LoVo (cell line): Measurements from ENCODE around the gene CDKAL1.

Source experiments
- DNase-seq: peaks from one replicate; pipeline ENCODE4 v3.0.0-alpha.2; 2016; ENCODE audit warnings: low spot score

Gene CDKAL1

GRCh38 chr6:21258665-21259064, 724.4 kb downstream of the CDKAL1 start:
- no peak for DNase-seq

GRCh38 chr6:21259660-21260059, 725.4 kb downstream of the CDKAL1 start:
- no peak for DNase-seq

GRCh38 chr6:21262504-21262903, 728.2 kb downstream of the CDKAL1 start:
- DNase-seq, result no peak

- DNase-seq, result peak; percentile 74
Measured at GRCh38 chr6:21263531-21264287, 729.5 kb downstream of the CDKAL1 start.

- DNase-seq, result peak; percentile 18
Measured at GRCh38 chr6:21264288-21265033, 730.2 kb downstream of the CDKAL1 start.

- no peak for DNase-seq
Measured at GRCh38 chr6:21265034-21265729, 730.9 kb downstream of the CDKAL1 start.

- no peak for DNase-seq
Measured at GRCh38 chr6:21265730-21266044, 731.4 kb downstream of the CDKAL1 start.

GRCh38 chr6:21270636-21271201, 736.5 kb downstream of the CDKAL1 start:
- DNase-seq, result no peak

- no peak for DNase-seq
Measured at GRCh38 chr6:21271428-21272155, 737.3 kb downstream of the CDKAL1 start.

GRCh38 chr6:21273451-21273850, 739.2 kb downstream of the CDKAL1 start:
- DNase-seq, result no peak

- no peak for DNase-seq
Measured at GRCh38 chr6:21274851-21275250, 740.6 kb downstream of the CDKAL1 start.

GRCh38 chr6:21277601-21278374, 743.5 kb downstream of the CDKAL1 start:
- peak; percentile 66 for DNase-seq

- no peak for DNase-seq
Measured at GRCh38 chr6:21278375-21278745, 744.1 kb downstream of the CDKAL1 start.

- DNase-seq, result no peak
Measured at GRCh38 chr6:21279619-21280018, 745.4 kb downstream of the CDKAL1 start.

GRCh38 chr6:21281366-21281765, 747.1 kb downstream of the CDKAL1 start:
- DNase-seq, result no peak
